ENCODE results near the gene CYB5B.

DNA sequence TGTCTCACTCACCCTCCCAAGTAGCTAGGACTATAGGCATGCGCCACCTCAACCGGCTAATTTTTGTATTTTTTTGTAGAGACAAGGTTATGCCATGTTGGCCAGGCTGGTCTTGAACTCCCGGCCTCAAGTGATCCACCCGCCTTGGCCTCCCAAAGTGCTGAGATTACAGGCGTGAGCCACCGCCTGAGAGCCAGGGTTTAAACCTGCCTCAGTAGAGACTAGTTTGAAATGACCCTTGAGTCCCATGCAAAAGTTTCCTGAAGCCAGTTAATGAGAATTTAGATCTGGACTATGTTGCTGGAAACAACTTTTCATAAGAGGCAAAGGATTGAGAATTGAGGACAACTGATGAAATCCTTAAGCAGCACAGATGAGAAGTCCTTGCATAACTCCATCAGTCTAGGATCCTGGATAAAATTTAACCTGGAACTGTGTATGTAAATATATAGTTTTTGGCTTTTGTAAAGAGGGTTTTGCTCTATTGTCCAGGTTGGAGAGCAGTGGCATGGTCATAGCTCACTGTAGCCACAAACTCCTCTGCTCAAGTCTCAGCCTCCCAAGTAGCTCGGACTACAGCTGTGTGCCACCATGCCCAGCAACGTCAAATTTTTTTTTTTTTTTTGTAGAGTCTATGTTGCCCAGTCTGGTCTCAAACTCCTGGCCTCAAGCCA, 43.2 kb downstream of the CYB5B start:
- no peak for TF ChIP-seq CTCF (IDR thresholded peaks at IDR 0.05; ENCODE audit: low read length)
- no peak for TF ChIP-seq EZH2phosphoT487 (IDR thresholded peaks at IDR 0.05; ENCODE audit: low read length)
